ENCODE data around the gene PSMB11.

GRCh38 chr14:23025151-23025814 is 16.7 kb upstream of the PSMB11 start:
- TF ChIP-seq, protein P1, sequence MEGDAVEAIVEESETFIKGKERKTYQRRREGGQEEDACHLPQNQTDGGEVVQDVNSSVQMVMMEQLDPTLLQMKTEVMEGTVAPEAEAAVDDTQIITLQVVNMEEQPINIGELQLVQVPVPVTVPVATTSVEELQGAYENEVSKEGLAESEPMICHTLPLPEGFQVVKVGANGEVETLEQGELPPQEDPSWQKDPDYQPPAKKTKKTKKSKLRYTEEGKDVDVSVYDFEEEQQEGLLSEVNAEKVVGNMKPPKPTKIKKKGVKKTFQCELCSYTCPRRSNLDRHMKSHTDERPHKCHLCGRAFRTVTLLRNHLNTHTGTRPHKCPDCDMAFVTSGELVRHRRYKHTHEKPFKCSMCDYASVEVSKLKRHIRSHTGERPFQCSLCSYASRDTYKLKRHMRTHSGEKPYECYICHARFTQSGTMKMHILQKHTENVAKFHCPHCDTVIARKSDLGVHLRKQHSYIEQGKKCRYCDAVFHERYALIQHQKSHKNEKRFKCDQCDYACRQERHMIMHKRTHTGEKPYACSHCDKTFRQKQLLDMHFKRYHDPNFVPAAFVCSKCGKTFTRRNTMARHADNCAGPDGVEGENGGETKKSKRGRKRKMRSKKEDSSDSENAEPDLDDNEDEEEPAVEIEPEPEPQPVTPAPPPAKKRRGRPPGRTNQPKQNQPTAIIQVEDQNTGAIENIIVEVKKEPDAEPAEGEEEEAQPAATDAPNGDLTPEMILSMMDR (IDR thresholded peaks at IDR 0.05), result no peak
- no peak for TF ChIP-seq POLR2A (IDR thresholded peaks at IDR 0.05)

Measured in uterus (tissue), 2 donors.